Endothelial cell of umbilical vein (primary cell): Measurements from ENCODE around the gene GPR42. TPM values are rescaled to one million over a fixed set of nuclear protein-coding genes. Genes with fewer than 3 reads are reported as not detected.

Experiments
- BruUV-seq: library from RNA; stranded (reverse); fragments of 400-500 nt; replicated peaks from 2 replicates; lab custom pipeline; 2021; lab: Mats Ljungman, UMichigan
- CTCF ChIA-PET: fragments of 300-600, 350-600 bp; sonication (Branson Sonifier 250); formaldehyde crosslinking; loops from one replicate; lab custom pipeline; 2021; ENCODE audit warnings: antibody characterized with exemption, inconsistent platforms; lab: Charles Lee
- POLR2A ChIA-PET: fragments of 300-600, 350-600 bp; sonication (Branson Sonifier 250); formaldehyde crosslinking; loops from one replicate; lab custom pipeline; 2021; ENCODE audit warnings: antibody characterized with exemption, inconsistent platforms; lab: Charles Lee
- DNase-seq: peaks from one replicate; pipeline ENCODE4 v3.0.0-alpha.2; 2011; ENCODE audit warnings: low read depth, low spot score
- FAIRE-seq: peaks from 2 replicates; lab custom pipeline; 2011; peaks lifted over from hg19 to GRCh38; lab: Jason Lieb, UNC
- H2AFZ ChIP-seq: 2 replicates; pipeline ENCODE4 v1.6.0; 2012; ENCODE audit warnings: low read depth, low read length, control low read depth, inconsistent platforms
- H3K27ac ChIP-seq: 2 replicates; pipeline ENCODE4 v1.5.1; 2011; ENCODE audit warnings: low read depth, mild to moderate bottlenecking, control low read depth, low read length, moderate library complexity; ENCODE audit not compliant: insufficient read depth
- H3K27me3 ChIP-seq, 2 experiments: 2 replicates each; pipeline versions ENCODE4 v1.6.0 to v1.6.1; 2011; ENCODE audit warnings: low read length in 2 of 2, mixed read lengths in 1 of 2; ENCODE audit not compliant: control insufficient read depth in 2 of 2, insufficient read depth in 2 of 2
- H3K36me3 ChIP-seq, 2 experiments: 2 replicates in 1 of 2; 3 replicates in 1 of 2; pipeline ENCODE4 v1.5.1; 2011; ENCODE audit warnings: low read length in 2 of 2, mild to moderate bottlenecking in 1 of 2, moderate library complexity in 1 of 2; ENCODE audit not compliant: control insufficient read depth in 2 of 2, insufficient read depth in 2 of 2; ENCODE audit errors: extremely low read depth in 1 of 2
- H3K4me1 ChIP-seq: 3 replicates; pipeline ENCODE4 v1.5.1; 2011; ENCODE audit warnings: mild to moderate bottlenecking, low read length; ENCODE audit not compliant: control insufficient read depth, insufficient read depth; ENCODE audit errors: extremely low read depth
- H3K4me2 ChIP-seq: 2 replicates; pipeline ENCODE4 v1.6.1; 2011; ENCODE audit warnings: low read length, control low read depth, mixed read lengths; ENCODE audit not compliant: insufficient read depth
- H3K4me3 ChIP-seq, 3 experiments: fragments of 200-600 bp in 1 of 3; sonication (generic), shearing (Covaris generic) in 1 of 3; replicated peaks in 1 of 3; 2 replicates each; pipeline ENCODE4 v1.5.1; 2011 to 2016; ENCODE audit warnings: control low read depth in 3 of 3, low read length in 3 of 3, mild to moderate bottlenecking in 2 of 3, inconsistent platforms in 1 of 3, low read depth in 1 of 3, moderate library complexity in 1 of 3; ENCODE audit not compliant: insufficient read depth in 1 of 3
- H3K79me2 ChIP-seq: 2 replicates; pipeline ENCODE4 v1.6.0; 2012; ENCODE audit warnings: low read length, inconsistent platforms; ENCODE audit not compliant: control insufficient read depth, insufficient read depth
- H3K9ac ChIP-seq: replicated peaks from 2 replicates; pipeline ENCODE3; 2011; ENCODE audit warnings: low read length, control low read depth; ENCODE audit not compliant: insufficient read depth; ENCODE audit errors: extremely low read depth
- H3K9me1 ChIP-seq: replicated peaks from 3 replicates; pipeline ENCODE4 v1.6.0; 2011; ENCODE audit warnings: mild to moderate bottlenecking, low read length; ENCODE audit not compliant: control insufficient read depth, insufficient read depth; ENCODE audit errors: extremely low read depth
- H3K9me3 ChIP-seq: replicated peaks from 2 replicates; pipeline ENCODE4 v1.5.1; 2012; ENCODE audit warnings: low read length, inconsistent platforms; ENCODE audit not compliant: control insufficient read depth, insufficient read depth
- H4K20me1 ChIP-seq: replicated peaks from 2 replicates; pipeline ENCODE3; 2011; ENCODE audit warnings: mild to moderate bottlenecking, low read length; ENCODE audit not compliant: control insufficient read depth, insufficient read depth; ENCODE audit errors: extremely low read depth
- EZH2 ChIP-seq: IDR thresholded peaks from 2 replicates; pipeline ENCODE4 v1.6.1; 2012; ENCODE audit warnings: borderline replicate concordance, low read depth, mild to moderate bottlenecking, moderate library complexity, low read length, inconsistent platforms; ENCODE audit not compliant: severe bottlenecking
- FOS ChIP-seq: IDR thresholded peaks from 2 replicates; pipeline ENCODE4 v1.6.1; 2011; ENCODE audit warnings: mild to moderate bottlenecking, low read length, moderate library complexity, borderline replicate concordance; ENCODE audit not compliant: insufficient read depth
- GATA2 ChIP-seq: IDR thresholded peaks from 2 replicates; pipeline ENCODE4 v1.7.0; 2011; ENCODE audit warnings: low read depth, mild to moderate bottlenecking, moderate library complexity, mixed read lengths, low read length; ENCODE audit not compliant: insufficient read length, insufficient read depth
- JUN ChIP-seq: IDR thresholded peaks from 2 replicates; pipeline ENCODE4 v1.6.1; 2011; ENCODE audit warnings: borderline replicate concordance, low read depth; ENCODE audit not compliant: insufficient read length, insufficient read depth
- MAX ChIP-seq: IDR thresholded peaks from 2 replicates; pipeline ENCODE4 v1.6.1; 2011; ENCODE audit not compliant: insufficient read depth, insufficient read length
- MYC ChIP-seq: IDR thresholded peaks from one replicate; pipeline ENCODE4 v1.6.1; 2011; ENCODE audit warnings: mild to moderate bottlenecking, low read depth, low read length
- POLR2A ChIP-seq: IDR thresholded peaks from 2 replicates; pipeline ENCODE4 v1.6.1; 2012; ENCODE audit warnings: low read depth, mild to moderate bottlenecking, control low read depth, low read length
- POLR2AphosphoS5 ChIP-seq: IDR thresholded peaks from 2 replicates; pipeline ENCODE4 v1.6.1; 2012; ENCODE audit warnings: low read depth, mild to moderate bottlenecking, control low read depth, low read length, moderate library complexity; ENCODE audit not compliant: insufficient read depth
- dilution Hi-C: fragments of 300-500 bp; cut with MboI; formaldehyde crosslinking; loops from one replicate; pipeline ENCODE4 v1.15.0; 2019; ENCODE audit warnings: low sequenced_read_pairs; ENCODE audit not compliant: extremely low pct_ligation_motif_present
- intact Hi-C: fragments of 100-400 bp; cut with micrococcal nuclease; formaldehyde crosslinking; loops from one replicate; pipeline ENCODE4 v1.10.0; 2022
- polyA plus RNA-seq, 4 experiments: library from polyadenylated mRNA; depleted of rRNA in 3 of 4; stranded (reverse) in 3 of 4; unstranded in 1 of 4; fragments of >200 nt; gene quantifications; 2 replicates each; pipeline versions ENCODE4 v1.2.1 to v1.2.3, GENCODE V29; 2011 to 2012; ENCODE audit warnings: missing spikeins in 1 of 4
- total RNA-seq: library from RNA; stranded (reverse); gene quantifications from 2 replicates; pipeline ENCODE4 v1.2.3, GENCODE V29; 2021
- TF ChIP-seq, protein P1 (sequence below), 2 donors: IDR thresholded peaks; 1 replicate in 1 of 2; 2 replicates in 1 of 2; pipeline ENCODE4 v1.5.1; 2011; ENCODE audit warnings: low read length in 2 of 2, mild to moderate bottlenecking in 2 of 2, moderate library complexity in 2 of 2, control low read depth in 1 of 2, inconsistent platforms in 1 of 2, low read depth in 1 of 2; ENCODE audit not compliant: insufficient read depth in 1 of 2; ENCODE audit errors: extremely low read depth in 1 of 2

The GPR42 gene
- total and polyA plus RNA-seq, 2 donors (not counting 3 experiments of a cell fraction or from before 2014, with no cell fraction given), result not detected

DNA sequence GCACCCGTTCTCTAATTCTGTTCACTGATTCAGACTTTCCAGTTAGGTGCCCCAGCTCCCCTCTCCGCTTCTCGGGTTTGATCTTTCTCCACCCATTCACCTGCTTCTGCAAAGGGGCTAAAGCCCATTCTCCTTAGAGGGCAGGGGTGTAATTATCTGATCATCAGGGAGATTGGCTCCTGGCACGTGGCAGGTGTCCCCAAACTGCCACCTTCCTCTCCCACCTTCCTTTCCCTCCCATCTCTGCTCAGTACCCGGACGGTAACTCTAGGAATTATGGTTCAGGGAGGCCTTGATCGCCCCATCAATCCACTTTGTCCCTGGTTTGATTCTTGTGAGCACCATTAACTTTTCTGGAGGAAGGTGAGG is 23.0 kb upstream of the GPR42 start:
- Histone ChIP-seq H3K27me3 (no peaks in the 10 kb centered on the region), H3K79me2 (no peaks in the 10 kb centered on the region), H3K9me3 (no peaks in the 10 kb centered on the region), H3K9ac (no peak overlapping the region), H3K36me3 (no peaks in the 10 kb centered on the region), H3K4me1 (no peaks in the 10 kb centered on the region), H3K9me1 (no peaks in the 10 kb centered on the region), H4K20me1 (no peaks in the 10 kb centered on the region), H3K4me2 (no peak overlapping the region), H3K27ac (no peak overlapping the region), H3K4me3 (no peak overlapping the region), H2AFZ (no peak overlapping the region)
- CTCF ChIA-PET, result interaction anchor here (0.8 kb wide), 1 partner anchor 147 kb away, joined by 3 read pairs; no protein-coding TSS in a partner anchor
- dilution Hi-C loops, result no loop called here
- no peak for FAIRE-seq
- TF ChIP-seq FOS (no peak), MAX (no peak), MYC (no peak), GATA2 (no peak), JUN (no peak), POLR2A (no peak), POLR2AphosphoS5 (no peak)
- POLR2A ChIA-PET, result no interaction called here
- no TSS peak for BruUV-seq
- no peak for DNase-seq
- intact Hi-C loops, result no loop called here

DNA sequence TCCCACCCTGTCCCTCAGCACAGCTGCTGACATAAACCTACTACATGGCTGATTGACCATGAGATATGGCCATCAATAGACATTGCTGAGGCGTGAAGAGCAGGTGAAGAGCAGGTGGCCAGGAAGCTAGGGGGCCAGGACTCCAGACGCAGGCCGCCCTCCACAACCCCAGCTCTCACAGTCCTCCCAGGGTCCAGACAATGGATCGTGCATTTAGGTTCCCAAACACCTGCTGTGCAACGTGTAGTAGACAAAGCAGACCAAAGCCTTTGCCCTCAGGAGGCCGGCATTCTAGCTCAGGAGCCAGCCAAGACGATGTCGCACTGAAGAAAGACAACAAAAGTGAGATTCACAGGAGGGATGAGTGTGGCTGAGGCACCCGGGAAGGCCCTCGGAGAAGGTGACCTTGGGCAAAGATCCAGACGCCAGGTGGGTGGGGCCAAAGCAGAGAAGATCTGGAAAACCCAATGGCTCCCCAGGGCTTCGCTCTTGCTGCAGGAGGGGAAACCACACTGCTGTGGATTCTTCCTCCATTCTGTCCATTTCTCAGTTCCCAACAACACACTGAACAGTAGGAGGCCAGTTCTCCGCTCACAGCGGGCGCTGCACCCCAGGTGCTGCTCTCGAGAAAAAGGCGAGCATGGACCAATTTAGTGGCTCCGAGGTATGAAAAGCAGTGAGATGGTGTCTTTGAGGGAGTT is 21.8 kb upstream of the GPR42 start:
- no peak overlapping the region for H3K4me3 ChIP-seq
- no peak overlapping the region for H2AFZ ChIP-seq
- no peak for FAIRE-seq
- TF ChIP-seq JUN, result no peak
- TF ChIP-seq, protein P1, sequence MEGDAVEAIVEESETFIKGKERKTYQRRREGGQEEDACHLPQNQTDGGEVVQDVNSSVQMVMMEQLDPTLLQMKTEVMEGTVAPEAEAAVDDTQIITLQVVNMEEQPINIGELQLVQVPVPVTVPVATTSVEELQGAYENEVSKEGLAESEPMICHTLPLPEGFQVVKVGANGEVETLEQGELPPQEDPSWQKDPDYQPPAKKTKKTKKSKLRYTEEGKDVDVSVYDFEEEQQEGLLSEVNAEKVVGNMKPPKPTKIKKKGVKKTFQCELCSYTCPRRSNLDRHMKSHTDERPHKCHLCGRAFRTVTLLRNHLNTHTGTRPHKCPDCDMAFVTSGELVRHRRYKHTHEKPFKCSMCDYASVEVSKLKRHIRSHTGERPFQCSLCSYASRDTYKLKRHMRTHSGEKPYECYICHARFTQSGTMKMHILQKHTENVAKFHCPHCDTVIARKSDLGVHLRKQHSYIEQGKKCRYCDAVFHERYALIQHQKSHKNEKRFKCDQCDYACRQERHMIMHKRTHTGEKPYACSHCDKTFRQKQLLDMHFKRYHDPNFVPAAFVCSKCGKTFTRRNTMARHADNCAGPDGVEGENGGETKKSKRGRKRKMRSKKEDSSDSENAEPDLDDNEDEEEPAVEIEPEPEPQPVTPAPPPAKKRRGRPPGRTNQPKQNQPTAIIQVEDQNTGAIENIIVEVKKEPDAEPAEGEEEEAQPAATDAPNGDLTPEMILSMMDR (IDR thresholded peaks at IDR 0.05; ENCODE audit: extremely low read depth in 1 of 2, insufficient read depth in 1 of 2, low read depth in 1 of 2, low read length in 2 of 2), result no peak
- TF ChIP-seq POLR2AphosphoS5, result no peak
- TF ChIP-seq MAX, result no peak
- TF ChIP-seq MYC, result no peak
- TF ChIP-seq POLR2A, result no peak
- TF ChIP-seq GATA2, result no peak
- TF ChIP-seq EZH2, result no peak
- no peak for TF ChIP-seq FOS
- H3K9ac ChIP-seq, result no peak overlapping the region
- CTCF ChIA-PET, result interaction anchor here (1.8 kb wide), 1 partner anchor 146 kb away, joined by 8 read pairs; no protein-coding TSS in a partner anchor
- no peak overlapping the region for H3K27ac ChIP-seq
- no peak for DNase-seq
- no TSS peak for BruUV-seq
- dilution Hi-C loops, result no loop called here
- no peaks in the 10 kb centered on the region for H4K20me1 ChIP-seq
- POLR2A ChIA-PET, result no interaction called here
- intact Hi-C loops, result no loop called here
- no peaks in the 10 kb centered on the region for H3K27me3 ChIP-seq
- no peaks in the 10 kb centered on the region for H3K9me1 ChIP-seq
- H3K36me3 ChIP-seq, result no peaks in the 10 kb centered on the region
- no peaks in the 10 kb centered on the region for H3K4me1 ChIP-seq
- H3K9me3 ChIP-seq, result no peaks in the 10 kb centered on the region
- H3K79me2 ChIP-seq, result no peaks in the 10 kb centered on the region
- H3K4me2 ChIP-seq, result no peak overlapping the region
